ENCODE measurements around the gene ADGRL3.
"Not testable (repeated sequence)": the region's sequence is repeated elsewhere in the genome, so short reads cannot be mapped to it uniquely, and the experiment has no call there.

Gene ADGRL3

GRCh38 chr4:61762722-61763627 lies 562.8 kb downstream of the ADGRL3 start:
- DNase-seq, result no peak

- no peak for DNase-seq
Measured at GRCh38 chr4:61763682-61764081, 563.6 kb downstream of the ADGRL3 start.

GRCh38 chr4:61764090-61764489 lies 564.0 kb downstream of the ADGRL3 start:
- DNase-seq, result not testable (repeated sequence)

GRCh38 chr4:61769444-61770167 lies 569.5 kb downstream of the ADGRL3 start:
- not testable (repeated sequence) for DNase-seq

GRCh38 chr4:61770456-61770855 lies 570.3 kb downstream of the ADGRL3 start:
- DNase-seq, result no peak

- DNase-seq, result no peak
Measured at GRCh38 chr4:61771056-61771455, 570.9 kb downstream of the ADGRL3 start.

- DNase-seq, result no peak
Measured at GRCh38 chr4:61772126-61772525, 572.0 kb downstream of the ADGRL3 start.

- DNase-seq, result no peak
Measured at GRCh38 chr4:61773655-61774245, 573.6 kb downstream of the ADGRL3 start.

- DNase-seq, result no peak
Measured at GRCh38 chr4:61782133-61782532, 582.0 kb downstream of the ADGRL3 start.

GRCh38 chr4:61783050-61783449 lies 582.9 kb downstream of the ADGRL3 start:
- no peak for DNase-seq

GRCh38 chr4:61785761-61786160 lies 585.6 kb downstream of the ADGRL3 start:
- no peak for DNase-seq

- no peak for DNase-seq
Measured at GRCh38 chr4:61786211-61786610, 586.1 kb downstream of the ADGRL3 start.

- no peak for DNase-seq
Measured at GRCh38 chr4:61795998-61796397, 595.9 kb downstream of the ADGRL3 start.

- DNase-seq, result no peak
Measured at GRCh38 chr4:61799794-61800193, 599.7 kb downstream of the ADGRL3 start.

GRCh38 chr4:61805227-61805626 lies 605.1 kb downstream of the ADGRL3 start:
- DNase-seq, result no peak

- no peak for DNase-seq
Measured at GRCh38 chr4:61805979-61806378, 605.9 kb downstream of the ADGRL3 start.

GRCh38 chr4:61812171-61812570 lies 612.0 kb downstream of the ADGRL3 start:
- no peak for DNase-seq

GRCh38 chr4:61817071-61817470 lies 616.9 kb downstream of the ADGRL3 start:
- DNase-seq, result no peak

GRCh38 chr4:61820136-61820535 lies 620.0 kb downstream of the ADGRL3 start:
- no peak for DNase-seq

- DNase-seq, result no peak
Measured at GRCh38 chr4:61824454-61824853, 624.3 kb downstream of the ADGRL3 start.

GRCh38 chr4:61827907-61828391 lies 627.8 kb downstream of the ADGRL3 start:
- no peak for DNase-seq

GRCh38 chr4:61828960-61829359 lies 628.8 kb downstream of the ADGRL3 start:
- no peak for DNase-seq

GRCh38 chr4:61831987-61832386 lies 631.9 kb downstream of the ADGRL3 start:
- DNase-seq, result no peak
